Measurements from ENCODE around the gene HERC4. TPM values are rescaled to one million over a fixed set of nuclear protein-coding genes. Genes with fewer than 3 reads are reported as not detected.
A peak's percentile ranks its signal among the peaks of the same experiment; 100 is the strongest.

HERC4 gene
- total and polyA plus RNA-seq, 2 donors (not counting 3 experiments of a cell fraction or from before 2014, with no cell fraction given): 10.6 to 73.7 TPM

DNA sequence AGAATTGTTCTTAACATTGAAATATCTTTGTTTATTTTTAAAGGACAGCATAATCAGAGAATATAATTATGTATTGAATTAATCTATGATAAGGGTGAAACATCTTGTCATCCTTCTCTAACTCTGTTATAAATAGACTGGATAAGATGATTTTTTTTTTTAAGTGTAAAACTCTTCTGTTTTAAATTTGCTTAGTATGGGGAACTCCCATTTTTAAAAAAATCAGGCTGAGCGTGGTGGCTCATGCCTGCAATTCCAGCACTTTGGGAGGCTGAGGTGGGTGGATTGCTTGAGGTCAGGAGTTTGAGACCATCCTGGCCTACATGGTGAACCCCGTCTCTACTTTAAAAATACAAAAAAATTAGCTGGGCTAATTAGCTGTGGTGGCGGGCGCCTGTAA is 9.4 kb upstream of the HERC4 start:
- Histone ChIP-seq H3K4me1 (ENCODE audit: control insufficient read depth, extremely low read depth, insufficient read depth, low read length) (peaks cover 6% of the 10 kb centered on the region), H3K9me1 (replicated peaks; ENCODE audit: control insufficient read depth, extremely low read depth, insufficient read depth, low read length) (no peaks in the 10 kb centered on the region), H3K79me2 (ENCODE audit: control insufficient read depth, insufficient read depth, low read length) (no peaks in the 10 kb centered on the region), H3K4me3 (replicated peaks in 1 of 3; ENCODE audit: insufficient read depth in 1 of 3, low read depth in 1 of 3, low read length in 3 of 3) (no peak overlapping the region), H4K20me1 (replicated peaks; ENCODE audit: control insufficient read depth, extremely low read depth, insufficient read depth, low read length) (no peaks in the 10 kb centered on the region), H3K36me3 (ENCODE audit: control insufficient read depth in 2 of 2, extremely low read depth in 1 of 2, insufficient read depth in 2 of 2, low read length in 2 of 2) (no peaks in the 10 kb centered on the region), H3K27ac (ENCODE audit: insufficient read depth, low read depth, low read length) (no peak overlapping the region), H3K27me3 (ENCODE audit: control insufficient read depth in 2 of 2, insufficient read depth in 2 of 2, low read length in 2 of 2) (no peaks in the 10 kb centered on the region), H3K4me2 (ENCODE audit: insufficient read depth, low read length) (no peak overlapping the region), H2AFZ (ENCODE audit: low read depth, low read length) (peak overlapping the region; percentile 73), H3K9me3 (replicated peaks; ENCODE audit: control insufficient read depth, insufficient read depth, low read length) (no peaks in the 10 kb centered on the region), H3K9ac (replicated peaks; ENCODE audit: extremely low read depth, insufficient read depth, low read length) (no peak overlapping the region)
- no TSS peak for BruUV-seq (replicated peaks)
- TF ChIP-seq MAX (IDR thresholded peaks at IDR 0.05; ENCODE audit: insufficient read depth, insufficient read length) (no peak), POLR2A (IDR thresholded peaks at IDR 0.05; ENCODE audit: low read depth, low read length) (no peak), POLR2AphosphoS5 (IDR thresholded peaks at IDR 0.05; ENCODE audit: insufficient read depth, low read depth, low read length) (no peak), EZH2 (IDR thresholded peaks at IDR 0.05; ENCODE audit: borderline replicate concordance, low read depth, low read length, severe bottlenecking) (no peak), JUN (IDR thresholded peaks at IDR 0.05; ENCODE audit: borderline replicate concordance, insufficient read depth, insufficient read length, low read depth) (no peak), GATA2 (IDR thresholded peaks at IDR 0.05; ENCODE audit: insufficient read depth, insufficient read length, low read depth, low read length) (no peak), FOS (IDR thresholded peaks at IDR 0.05; ENCODE audit: borderline replicate concordance, insufficient read depth, low read length) (no peak), MYC (IDR thresholded peaks at IDR 0.05; ENCODE audit: low read depth, low read length) (no peak)
- TF ChIP-seq, protein P1, sequence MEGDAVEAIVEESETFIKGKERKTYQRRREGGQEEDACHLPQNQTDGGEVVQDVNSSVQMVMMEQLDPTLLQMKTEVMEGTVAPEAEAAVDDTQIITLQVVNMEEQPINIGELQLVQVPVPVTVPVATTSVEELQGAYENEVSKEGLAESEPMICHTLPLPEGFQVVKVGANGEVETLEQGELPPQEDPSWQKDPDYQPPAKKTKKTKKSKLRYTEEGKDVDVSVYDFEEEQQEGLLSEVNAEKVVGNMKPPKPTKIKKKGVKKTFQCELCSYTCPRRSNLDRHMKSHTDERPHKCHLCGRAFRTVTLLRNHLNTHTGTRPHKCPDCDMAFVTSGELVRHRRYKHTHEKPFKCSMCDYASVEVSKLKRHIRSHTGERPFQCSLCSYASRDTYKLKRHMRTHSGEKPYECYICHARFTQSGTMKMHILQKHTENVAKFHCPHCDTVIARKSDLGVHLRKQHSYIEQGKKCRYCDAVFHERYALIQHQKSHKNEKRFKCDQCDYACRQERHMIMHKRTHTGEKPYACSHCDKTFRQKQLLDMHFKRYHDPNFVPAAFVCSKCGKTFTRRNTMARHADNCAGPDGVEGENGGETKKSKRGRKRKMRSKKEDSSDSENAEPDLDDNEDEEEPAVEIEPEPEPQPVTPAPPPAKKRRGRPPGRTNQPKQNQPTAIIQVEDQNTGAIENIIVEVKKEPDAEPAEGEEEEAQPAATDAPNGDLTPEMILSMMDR (IDR thresholded peaks at IDR 0.05; ENCODE audit: extremely low read depth in 1 of 2, insufficient read depth in 1 of 2, low read depth in 1 of 2, low read length in 2 of 2): no peak
- DNase-seq (ENCODE audit: low read depth, low spot score) (no peak), FAIRE-seq (no peak)
- dilution Hi-C loops (cut with MboI; ENCODE audit: extremely low pct_ligation_motif_present, low sequenced_read_pairs): no loop called here
- POLR2A ChIA-PET: no interaction called here
- intact Hi-C loops (cut with micrococcal nuclease): loop anchor here (5.0 kb wide), 1 partner anchor 218 kb away; no protein-coding TSS in a partner anchor
- CTCF ChIA-PET: interaction anchor here (0.7 to 3.9 kb wide), 8 partner anchors 29 to 218 kb away, joined by 3 to 185 read pairs (median 6); no protein-coding TSS in a partner anchor

Data from endothelial cell of umbilical vein (primary cell).